ENCODE data around the gene ROPN1B.
"Not testable (repeated sequence)": the region's sequence is repeated elsewhere in the genome, so short reads cannot be mapped to it uniquely, and the experiment has no call there.

Gene ROPN1B

DNA sequence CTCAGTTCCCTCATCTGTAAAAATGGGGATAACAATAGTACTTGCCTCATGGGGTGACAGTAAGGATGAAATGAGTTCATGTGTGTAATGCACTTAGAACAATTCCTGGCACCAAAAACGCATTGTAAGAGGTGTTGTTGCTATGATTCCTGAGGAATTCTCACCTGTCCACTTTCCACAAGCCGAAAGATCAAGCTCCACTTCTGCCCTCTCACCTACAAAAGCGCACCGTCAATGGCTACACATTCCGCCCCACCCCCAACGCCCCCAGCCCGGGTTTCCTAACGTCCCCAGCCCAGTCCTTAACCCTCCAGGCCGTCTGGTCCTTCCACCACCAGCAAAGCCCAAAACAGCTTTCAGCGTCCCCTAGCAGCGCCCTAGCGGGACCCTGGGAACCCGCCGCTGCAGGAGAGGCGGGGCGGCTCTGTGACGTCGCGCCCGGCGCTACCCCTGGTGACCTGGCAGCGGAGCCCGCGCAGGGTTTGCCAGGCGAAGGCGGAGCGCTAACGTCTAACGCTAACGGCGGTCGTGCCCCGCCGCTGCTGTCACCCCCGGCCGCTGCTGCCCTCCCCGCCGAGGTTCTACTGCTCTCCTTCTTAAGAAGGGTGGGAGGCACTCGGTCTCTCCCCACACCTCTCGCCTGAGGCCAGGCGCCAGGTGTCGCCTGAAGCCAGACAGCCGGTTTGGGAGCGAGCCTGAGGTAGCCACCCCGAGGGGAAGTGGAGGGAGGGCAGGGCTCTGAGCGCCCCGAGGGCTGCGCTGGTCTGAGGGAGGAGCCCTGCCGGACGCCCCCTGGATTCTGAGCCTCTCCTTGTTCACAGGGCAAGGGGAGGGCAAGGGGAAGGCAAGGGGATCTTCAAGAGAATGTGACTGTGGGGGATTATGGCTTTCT lies at the start of gene ROPN1B:
ROPN1B (plus strand) TSS at position 478 of the 892 bp plus-strand sequence. CDS start 2,877 bp downstream, outside the sequence.
- not testable (repeated sequence) for H3K4me3 ChIP-seq (ENCODE audit: low read length)

DNA sequence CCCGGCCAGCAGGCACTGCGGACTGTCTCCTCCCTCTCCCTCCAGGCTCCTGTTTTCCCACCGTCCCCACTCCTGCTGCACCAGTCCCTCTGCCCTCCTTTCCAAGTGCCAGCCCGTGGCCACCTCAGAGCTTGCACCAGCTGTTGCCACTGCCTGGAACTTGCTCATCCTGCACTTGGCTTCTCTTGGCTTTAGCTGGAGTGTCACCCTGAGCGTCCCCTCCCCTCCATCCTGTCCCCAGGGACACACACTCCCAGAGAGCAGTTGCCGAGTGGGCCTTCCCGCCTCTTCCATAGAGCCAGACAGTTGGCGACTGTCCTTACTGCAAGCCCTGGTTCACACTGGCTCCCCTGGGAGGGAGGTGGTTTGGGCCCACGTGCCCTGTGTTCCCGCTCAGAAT lies 48.8 kb upstream of the ROPN1B start:
- H3K4me3 ChIP-seq (ENCODE audit: low read length): not testable (repeated sequence)

GRCh38 chr3:125920751-125921279 lies 48.2 kb upstream of the ROPN1B start:
- not testable (repeated sequence) for H3K4me3 ChIP-seq (ENCODE audit: low read length)

DNA sequence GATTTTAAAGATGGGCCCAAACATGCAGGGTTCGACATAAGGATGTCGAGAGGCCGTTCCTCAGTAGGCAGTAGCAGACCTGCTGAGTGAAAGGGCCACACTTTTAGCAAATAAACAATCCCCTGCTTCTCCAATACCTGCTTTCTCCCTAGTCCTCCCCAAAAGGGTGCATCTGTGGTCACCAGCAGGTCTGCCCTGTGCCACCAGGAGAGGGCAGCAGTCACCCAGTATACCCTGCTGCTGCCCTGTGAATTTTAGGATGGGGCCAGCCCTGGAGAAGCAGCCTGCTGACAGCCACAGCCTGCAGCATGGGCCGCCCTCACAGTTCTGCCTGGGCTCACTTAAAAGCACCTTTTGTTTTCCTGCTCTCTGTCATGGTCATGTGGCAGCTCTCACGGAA lies 47.3 kb upstream of the ROPN1B start:
- H3K4me3 ChIP-seq (ENCODE audit: low read length): not testable (repeated sequence)

GRCh38 chr3:125923324-125924115 lies 45.5 kb upstream of the ROPN1B start:
- H3K4me3 ChIP-seq (ENCODE audit: low read length): not testable (repeated sequence)

DNA sequence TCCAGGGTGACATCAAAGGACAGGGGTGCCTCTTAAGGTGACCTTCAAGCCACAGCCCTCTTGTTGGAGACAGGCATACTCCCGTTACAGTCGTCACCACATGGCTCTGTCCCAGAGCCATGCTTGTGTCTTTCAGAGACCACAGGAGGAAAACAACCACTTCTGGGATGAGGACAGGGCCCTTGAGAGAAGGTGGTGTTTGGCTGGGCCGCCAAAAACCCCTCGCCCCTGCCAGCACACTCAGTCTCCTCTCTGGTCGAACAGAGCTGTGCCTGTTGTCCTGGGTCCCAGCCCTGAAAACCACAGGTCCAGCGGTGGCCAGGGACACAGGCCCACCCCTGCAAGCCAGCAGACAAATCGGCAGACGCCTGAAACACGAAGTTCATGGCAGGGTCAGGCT lies 44.7 kb upstream of the ROPN1B start:
- not testable (repeated sequence) for H3K4me3 ChIP-seq (ENCODE audit: low read length)

DNA sequence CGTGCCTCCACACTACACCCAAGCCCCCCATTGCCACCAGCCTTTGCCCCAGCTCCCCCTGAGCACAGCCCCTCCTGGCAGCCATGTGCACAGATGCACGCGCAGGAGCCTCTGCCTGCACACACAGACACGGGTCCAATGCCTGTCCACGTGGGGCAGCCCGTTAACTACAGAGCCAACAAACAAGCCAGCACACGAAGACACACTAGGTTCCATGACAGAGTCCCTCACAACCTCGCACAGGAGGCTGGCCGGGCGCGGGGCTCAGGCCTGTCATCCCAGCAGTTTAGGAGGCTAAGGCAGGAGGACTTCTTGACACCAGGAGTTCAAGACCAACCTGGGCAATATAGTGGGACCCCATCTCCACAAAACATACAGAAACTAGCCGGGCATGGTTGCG lies 43.3 kb upstream of the ROPN1B start:
- H3K4me3 ChIP-seq (ENCODE audit: low read length): not testable (repeated sequence)

DNA sequence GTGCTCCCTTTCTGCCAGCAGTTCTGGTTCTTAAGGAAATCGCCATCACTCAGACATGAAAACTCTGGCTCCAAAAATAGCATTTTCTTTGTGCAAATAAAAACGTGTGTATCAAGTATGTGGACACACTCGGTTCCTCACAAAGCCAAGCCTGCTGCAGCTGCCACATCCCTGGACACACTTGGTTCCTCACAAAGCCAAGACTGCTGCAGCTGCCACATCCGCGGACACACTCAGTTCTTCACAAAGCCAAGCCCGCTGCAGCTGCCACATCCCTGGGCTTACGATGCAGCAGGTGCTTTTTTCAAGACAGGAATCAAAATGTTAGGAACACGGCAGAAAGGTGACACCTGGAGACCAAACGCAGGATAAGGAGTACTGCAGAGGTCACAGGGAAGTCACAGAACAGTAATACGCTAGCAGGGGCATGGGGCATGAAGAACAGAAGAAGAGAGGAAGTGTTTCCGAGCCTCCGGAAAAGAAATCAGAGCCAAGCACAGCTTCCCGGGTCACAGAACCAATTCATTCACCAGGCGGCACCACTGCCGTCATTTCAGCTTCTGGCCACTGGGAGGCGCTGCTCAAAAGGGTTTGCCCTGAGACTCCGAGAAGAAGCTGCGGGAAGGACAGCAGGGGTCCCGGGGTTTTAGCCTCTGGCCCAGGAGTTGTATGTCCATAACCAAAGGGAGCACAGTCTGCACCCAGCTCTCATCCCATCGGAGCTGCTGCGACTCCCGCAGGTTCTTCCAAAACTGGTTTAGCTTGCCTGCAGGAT lies 40.0 kb upstream of the ROPN1B start:
- H3K4me3 ChIP-seq (ENCODE audit: low read length): not testable (repeated sequence)

DNA sequence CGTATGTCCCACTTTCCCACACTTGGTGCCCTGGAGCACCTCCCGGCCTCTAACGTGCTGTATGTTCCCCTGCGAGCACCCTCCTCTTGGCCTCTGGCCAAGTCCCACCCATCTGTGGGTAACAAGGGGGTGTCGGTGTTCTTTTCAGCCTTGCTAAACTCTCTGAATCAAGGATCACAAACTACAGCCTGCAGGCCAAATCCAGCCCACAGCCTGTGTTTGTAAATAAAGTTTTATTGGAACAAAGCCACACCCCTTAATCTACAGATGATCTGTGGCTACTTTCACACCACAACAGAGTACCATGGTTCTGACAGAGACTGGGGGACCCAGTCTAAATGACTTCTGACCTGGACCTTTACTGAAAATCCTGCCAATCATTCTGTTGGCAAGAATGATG lies 39.2 kb upstream of the ROPN1B start:
- H3K4me3 ChIP-seq (ENCODE audit: low read length): not testable (repeated sequence)

DNA sequence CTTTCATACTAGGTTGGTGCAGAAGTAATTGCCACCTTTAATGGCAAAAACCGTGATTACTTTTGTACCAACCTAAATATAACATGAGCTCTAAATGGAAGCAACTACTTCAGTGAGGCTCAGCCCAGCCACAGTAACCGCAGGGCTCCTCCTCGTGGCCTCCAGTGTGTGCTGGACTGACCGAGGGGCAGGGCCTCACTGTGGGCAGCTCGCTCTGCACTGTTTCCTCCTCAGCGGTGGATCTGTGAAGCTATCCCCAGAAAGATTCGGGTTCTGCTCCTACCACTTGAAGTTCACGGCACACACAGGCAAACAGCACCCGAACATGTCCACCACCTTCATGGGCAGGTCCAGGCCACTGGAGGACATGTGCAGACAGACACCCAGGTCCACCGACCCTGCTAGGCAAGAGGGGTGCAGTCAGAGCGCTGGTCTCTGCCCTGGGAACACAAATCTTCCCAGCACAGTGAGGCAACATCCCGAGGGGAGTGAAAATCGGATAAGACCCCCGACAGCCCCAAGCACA lies 37.6 kb upstream of the ROPN1B start:
- H3K4me3 ChIP-seq (ENCODE audit: low read length): not testable (repeated sequence)

DNA sequence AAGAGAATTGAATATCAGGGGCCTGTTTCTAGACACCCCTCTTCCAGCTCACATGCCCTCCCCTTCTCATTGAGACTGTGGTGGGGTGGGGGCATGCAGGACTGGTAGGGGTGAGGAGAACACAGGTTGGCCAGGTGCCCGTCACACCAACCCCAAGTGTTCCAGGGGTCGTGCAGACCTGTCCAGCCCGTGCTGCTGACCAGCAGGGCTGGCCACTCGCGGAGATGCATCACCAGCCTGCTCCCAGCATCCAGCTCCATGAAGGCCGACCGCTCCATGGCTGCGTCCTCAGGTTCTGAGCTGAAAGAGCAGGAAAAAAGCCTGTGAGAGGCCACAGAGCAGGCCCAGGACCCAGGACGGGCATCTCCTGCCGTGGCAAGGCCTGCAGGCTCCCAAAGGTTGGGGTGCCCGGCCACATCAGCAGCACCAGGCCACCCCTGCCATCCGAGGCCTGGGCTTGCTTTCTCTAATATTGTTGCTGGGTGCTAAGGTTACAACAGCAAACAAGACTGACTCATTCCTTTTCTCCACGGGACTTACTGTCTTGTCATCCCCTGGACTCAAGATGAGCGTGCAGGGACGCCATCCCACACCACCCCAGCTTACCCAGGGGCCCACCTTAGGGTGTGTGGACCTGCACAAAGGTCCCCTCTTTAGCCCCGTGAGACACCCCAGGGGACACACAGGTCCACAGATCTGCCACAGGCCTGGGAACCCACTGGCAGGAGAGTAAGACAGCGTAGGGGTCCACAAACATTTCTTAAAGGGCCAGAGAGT lies 35.4 kb upstream of the ROPN1B start:
- not testable (repeated sequence) for H3K4me3 ChIP-seq (ENCODE audit: low read length)

GRCh38 chr3:125935252-125935874 lies 33.6 kb upstream of the ROPN1B start:
- not testable (repeated sequence) for H3K4me3 ChIP-seq (ENCODE audit: low read length)

GRCh38 chr3:125936210-125936815 lies 32.7 kb upstream of the ROPN1B start:
- H3K4me3 ChIP-seq (ENCODE audit: low read length): not testable (repeated sequence)

DNA sequence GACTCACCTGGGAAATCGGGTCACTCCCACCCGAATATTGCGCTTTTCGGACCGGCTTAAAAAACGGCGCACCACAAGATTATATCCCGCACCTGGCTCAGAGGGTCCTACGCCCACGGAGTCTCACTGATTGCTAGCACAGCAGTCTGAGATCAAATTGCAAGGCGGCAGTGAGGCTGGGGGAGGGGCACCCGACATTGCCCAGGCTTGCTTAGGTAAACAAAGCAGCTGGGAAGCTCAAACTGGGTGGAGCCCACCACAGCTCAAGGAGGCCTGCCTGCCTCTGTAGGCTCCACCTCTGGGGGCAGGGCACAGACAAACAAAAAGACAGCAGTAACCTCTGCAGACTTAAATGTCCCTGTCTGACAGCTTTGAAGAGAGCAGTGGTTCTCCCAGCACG lies 32.1 kb upstream of the ROPN1B start:
- H3K4me3 ChIP-seq (ENCODE audit: low read length): not testable (repeated sequence)

DNA sequence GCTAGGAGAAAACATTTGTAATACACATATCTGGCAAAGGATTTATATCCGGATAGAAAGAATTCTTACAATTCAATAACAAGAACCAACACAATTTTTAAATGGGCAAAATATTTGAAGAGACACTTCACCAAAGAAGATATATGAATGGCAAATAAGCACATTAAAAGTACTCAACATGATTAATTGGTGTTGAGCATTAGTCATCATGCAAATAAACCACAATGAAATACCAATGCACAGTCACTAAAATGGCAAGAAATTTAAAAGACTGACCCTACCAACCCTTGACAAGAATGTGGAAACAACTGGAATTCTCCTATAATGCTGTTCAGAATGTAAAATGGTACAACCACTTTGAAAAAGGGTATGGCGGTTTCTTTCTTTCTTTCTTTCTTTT lies 21.2 kb upstream of the ROPN1B start:
- not testable (repeated sequence) for H3K4me3 ChIP-seq (ENCODE audit: low read length)

GRCh38 chr3:125948901-125949300 lies 20.1 kb upstream of the ROPN1B start:
- not testable (repeated sequence) for H3K4me3 ChIP-seq (ENCODE audit: low read length)

GRCh38 chr3:125951176-125951575 lies 17.8 kb upstream of the ROPN1B start:
- not testable (repeated sequence) for H3K4me3 ChIP-seq (ENCODE audit: low read length)

DNA sequence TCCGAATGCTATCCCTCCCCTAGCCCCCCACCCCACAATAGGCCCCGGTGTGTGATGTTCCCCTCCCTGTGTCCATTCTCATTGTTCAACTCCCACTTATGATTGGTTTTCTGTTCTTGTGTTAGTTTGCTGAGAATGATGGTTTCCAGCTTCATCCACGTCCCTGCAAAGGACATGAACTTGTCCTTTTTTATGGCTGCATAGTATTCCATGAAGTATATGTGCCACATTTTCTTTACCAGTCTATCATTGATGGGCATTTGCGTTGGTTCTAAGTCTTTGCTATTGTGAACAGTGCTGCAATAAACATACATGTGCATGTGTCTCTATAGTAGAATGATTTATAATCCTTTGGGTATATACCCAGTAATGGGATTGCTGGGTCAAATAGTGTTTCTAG lies 12.0 kb upstream of the ROPN1B start:
- H3K4me3 ChIP-seq (ENCODE audit: low read length): not testable (repeated sequence)

All from GM08714 (cell line).